Ovary (tissue), 9 donors: Measurements from ENCODE around the gene DCAF10. TPM values are rescaled to one million over a fixed set of nuclear protein-coding genes. Genes with fewer than 3 reads are reported as not detected.
"Not testable (repeated sequence)": the region's sequence is repeated elsewhere in the genome, so short reads cannot be mapped to it uniquely, and the experiment has no call there.

Source experiments
- DNase-seq, 5 donors: peaks; one replicate each; pipeline ENCODE4 v3.0.0-alpha.2; 2019 to 2020
- H3K27ac ChIP-seq, 2 donors: fragments of 200-600 bp; one replicate each; pipeline versions ENCODE4 v1.5.1 to v1.8.0; 2019 to 2022
- H3K27me3 ChIP-seq: fragments of 200-600 bp; one replicate; pipeline ENCODE4 v1.8.0; 2022
- H3K36me3 ChIP-seq: fragments of 200-600 bp; sonication (generic); one replicate; pipeline ENCODE4 v1.5.1; 2019
- H3K4me1 ChIP-seq: one replicate; pipeline ENCODE4 v1.8.1; 2013; ENCODE audit warnings: mild to moderate bottlenecking, moderate library complexity; ENCODE audit not compliant: insufficient read depth
- H3K4me3 ChIP-seq: fragments of 200-600 bp; sonication (generic); one replicate; pipeline ENCODE4 v1.5.1; 2017
- H3K9me3 ChIP-seq, 2 donors: fragments of 200-600 bp in 1 of 2; sonication (generic) in 1 of 2; one replicate each; pipeline versions ENCODE4 v1.5.1 to v1.8.1; 2013 to 2019; ENCODE audit warnings: mild to moderate bottlenecking in 1 of 2, moderate library complexity in 1 of 2
- EP300 ChIP-seq: sonication (generic); formaldehyde crosslinking; IDR thresholded peaks from one replicate; pipeline ENCODE4 v1.6.1; 2017; ENCODE audit warnings: antibody characterized with exemption
- POLR2A ChIP-seq: fragments of 450-650 bp; IDR thresholded peaks from one replicate; pipeline ENCODE4 v1.6.1; 2017; ENCODE audit warnings: antibody characterized with exemption, mild to moderate bottlenecking, moderate library complexity
- WGBS, 3 donors: extraction: QIAGEN DNeasy Blood & Tissue Kit in 1 of 3; methylation state at CpG; one replicate each; pipeline versions ENCODE4 v1.1.5 to v1.1.7; 2013 to 2017; 5-methylcytosine and 5-hydroxymethylcytosine counted together
- intact Hi-C, 4 donors: fragments of 100-400 bp; cut with DNase I; formaldehyde crosslinking; loops; one replicate each; pipeline versions ENCODE4 v1.11.0 to v1.15.1; 2022 to 2023
- polyA plus RNA-seq, 2 donors: library from polyadenylated mRNA; stranded (reverse); fragments of 200-250 nt in 1 of 2; fragments of 350-450 nt in 1 of 2; fragmentation: Illumina TruSeq in 1 of 2; extraction: RNeasy Lipid Tissue Mini Kit (QIAGEN cat#74804) in 1 of 2; gene quantifications; one replicate each; pipeline ENCODE4 v1.2.3, GENCODE V29; 2013 to 2014
- total RNA-seq, 7 donors: library from RNA; depleted of rRNA in 2 of 7; stranded (reverse); fragments of >200 nt in 2 of 7; fragmentation: NEBNext Ultra II Directional in 3 of 7; extraction: Animal tissue kit (Norgen Biotek cat#: 25700) in 3 of 7; gene quantifications; one replicate each; pipeline versions ENCODE4 v1.1.0 to v1.2.4, GENCODE V29; 2016 to 2023
- TF ChIP-seq, protein P1 (sequence below), 3 donors: fragments of 450-650 bp in 2 of 3; fragments of 200-600 bp in 1 of 3; IDR thresholded peaks; one replicate each; pipeline versions ENCODE4 v1.5.1 to v1.8.0; 2016 to 2022; ENCODE audit warnings: antibody characterized with exemption in 3 of 3, mild to moderate bottlenecking in 1 of 3
- donor health status: DM: no; HTN: no; CAD: no; lungs with moderate emphysema.
- donor health status: DM: no; HTN: no; CAD: no.
- donor health status: Bipolar disorder and iron deficiency.
- donor health status: DM: yes; HTN: yes; CAD: no.
- donor health status: DM: no; HTN: no; CAD: no.
- donor health status: DM: yes; HTN: yes; CAD: no.

Gene DCAF10
- total and polyA plus RNA-seq, 9 donors = 9.0 to 39.8 (median 25.9) TPM

GRCh38 chr9:37753489-37754190 is 47.0 kb upstream of the DCAF10 start, which contains the start of gene TRMT10B:
Gene TRMT10B (plus strand): TSS chr9:37753805. CDS start chr9:37761932, 8,127 bp downstream.
- Histone ChIP-seq H3K4me1 (peaks cover 3% of the 10 kb centered on the region), H3K27me3 (no peaks in the 10 kb centered on the region), H3K36me3 (no peaks in the 10 kb centered on the region), H3K9me3 (no peaks in the 10 kb centered on the region), H3K27ac (peak within 1 kb of the TSS; percentile 61 to 74), H3K4me3 (peak within 1 kb of the TSS; percentile 87)
- TF ChIP-seq POLR2A (no peak), EP300 (no peak)
- TF ChIP-seq, protein P1, sequence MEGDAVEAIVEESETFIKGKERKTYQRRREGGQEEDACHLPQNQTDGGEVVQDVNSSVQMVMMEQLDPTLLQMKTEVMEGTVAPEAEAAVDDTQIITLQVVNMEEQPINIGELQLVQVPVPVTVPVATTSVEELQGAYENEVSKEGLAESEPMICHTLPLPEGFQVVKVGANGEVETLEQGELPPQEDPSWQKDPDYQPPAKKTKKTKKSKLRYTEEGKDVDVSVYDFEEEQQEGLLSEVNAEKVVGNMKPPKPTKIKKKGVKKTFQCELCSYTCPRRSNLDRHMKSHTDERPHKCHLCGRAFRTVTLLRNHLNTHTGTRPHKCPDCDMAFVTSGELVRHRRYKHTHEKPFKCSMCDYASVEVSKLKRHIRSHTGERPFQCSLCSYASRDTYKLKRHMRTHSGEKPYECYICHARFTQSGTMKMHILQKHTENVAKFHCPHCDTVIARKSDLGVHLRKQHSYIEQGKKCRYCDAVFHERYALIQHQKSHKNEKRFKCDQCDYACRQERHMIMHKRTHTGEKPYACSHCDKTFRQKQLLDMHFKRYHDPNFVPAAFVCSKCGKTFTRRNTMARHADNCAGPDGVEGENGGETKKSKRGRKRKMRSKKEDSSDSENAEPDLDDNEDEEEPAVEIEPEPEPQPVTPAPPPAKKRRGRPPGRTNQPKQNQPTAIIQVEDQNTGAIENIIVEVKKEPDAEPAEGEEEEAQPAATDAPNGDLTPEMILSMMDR (IDR thresholded peaks at IDR 0.05) = no peak
- peak; percentile 62 to 82 (median 73) for DNase-seq
- intact Hi-C loops = no loop called here
- WGBS, 3 donors = 2 to 3% (median 3%) methylated on average over 39 to 40 of the region's 40 CpGs

- Histone ChIP-seq H3K36me3 (no peaks in the 10 kb centered on the region), H3K4me1 (no peaks in the 10 kb centered on the region), H3K9me3 (no peaks in the 10 kb centered on the region), H3K4me3 (no peak overlapping the region), H3K27ac (no peak overlapping the region), H3K27me3 (no peaks in the 10 kb centered on the region)
- 75 to 84% (median 79%) methylated on average over 3 of the region's 3 CpGs for WGBS, 3 donors
- TF ChIP-seq EP300 (no peak), POLR2A (no peak)
- TF ChIP-seq, protein P1 (IDR thresholded peaks at IDR 0.05) = no peak
- intact Hi-C loops = no loop called here
- DNase-seq = no peak
These were observed 41.9 kb upstream of the DCAF10 start for GRCh38 chr9:37758747-37759146.

GRCh38 chr9:37760416-37761161 is 40.0 kb upstream of the DCAF10 start:
- intact Hi-C loops = no loop called here
- no peak for TF ChIP-seq EP300
- TF ChIP-seq, protein P1 (IDR thresholded peaks at IDR 0.05) = no peak
- no peak for TF ChIP-seq POLR2A
- no peak overlapping the region for H3K4me3 ChIP-seq
- H3K4me1 ChIP-seq = no peaks in the 10 kb centered on the region
- H3K36me3 ChIP-seq = no peaks in the 10 kb centered on the region
- DNase-seq = no peak
- no peaks in the 10 kb centered on the region for H3K9me3 ChIP-seq
- WGBS, 3 donors = 87 to 90% (median 90%) methylated on average over 7 of the region's 7 CpGs
- H3K27me3 ChIP-seq = no peaks in the 10 kb centered on the region
- no peak overlapping the region for H3K27ac ChIP-seq

DNA sequence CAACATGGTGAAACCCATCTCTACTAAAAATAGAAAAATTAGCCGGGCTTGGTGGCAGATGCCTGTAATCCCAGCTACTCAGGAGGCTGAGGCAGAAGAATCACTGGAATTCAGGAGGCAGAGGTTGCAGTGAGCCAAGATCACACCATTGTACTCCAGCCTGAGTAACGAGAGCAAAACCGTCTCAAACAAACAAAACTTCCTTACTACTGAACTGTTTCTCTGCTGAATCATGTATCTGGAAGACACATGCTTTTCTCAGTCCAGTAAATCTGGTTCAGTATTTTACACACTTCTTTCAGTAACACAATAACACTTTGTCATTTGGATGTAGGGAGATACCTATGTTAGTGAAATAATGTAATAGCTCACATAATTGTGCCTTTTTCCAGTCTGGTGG is 39.1 kb upstream of the DCAF10 start:
- H3K4me3 ChIP-seq = no peak overlapping the region
- 13 to 46% (median 20%) methylated on average over 3 of the region's 3 CpGs for WGBS, 3 donors
- H3K27ac ChIP-seq = no peak overlapping the region
- intact Hi-C loops = no loop called here
- H3K4me1 ChIP-seq = no peaks in the 10 kb centered on the region
- no peaks in the 10 kb centered on the region for H3K36me3 ChIP-seq
- H3K9me3 ChIP-seq = no peaks in the 10 kb centered on the region
- no peaks in the 10 kb centered on the region for H3K27me3 ChIP-seq
- no peak for DNase-seq
- TF ChIP-seq EP300 (no peak), POLR2A (no peak)
- TF ChIP-seq, protein P1 (IDR thresholded peaks at IDR 0.05) = no peak

DNA sequence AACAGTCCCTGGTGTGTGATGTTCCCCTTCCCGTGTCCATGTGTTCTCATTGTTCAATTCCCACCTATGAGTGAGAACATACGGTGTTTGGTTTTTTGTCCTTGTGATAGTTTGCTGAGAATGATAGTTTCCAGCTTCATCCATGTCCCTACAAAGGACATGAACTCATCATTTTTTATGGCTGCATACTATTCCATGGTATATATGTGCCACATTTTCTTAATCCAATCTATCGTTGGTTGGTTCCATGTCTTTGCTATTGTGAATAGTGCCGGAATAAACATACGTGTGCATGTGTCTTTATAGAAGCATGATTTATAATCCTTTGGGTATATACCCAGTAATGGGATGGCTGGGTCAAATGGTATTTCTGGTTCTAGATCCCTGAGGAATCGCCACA is 35.3 kb upstream of the DCAF10 start:
- 83 to 98% (median 95%) methylated on average over 6 of the region's 6 CpGs for WGBS, 3 donors
- H3K27ac ChIP-seq, H3K36me3 ChIP-seq, H3K27me3 ChIP-seq, H3K4me3 ChIP-seq, H3K4me1 ChIP-seq, H3K9me3 ChIP-seq, DNase-seq, intact Hi-C loops: not testable (repeated sequence)
